HepG2 (cell line): ENCODE measurements around the gene UTP4. TPM values are rescaled to one million over a fixed set of nuclear protein-coding genes. Genes with fewer than 3 reads are reported as not detected.

Experiments used
- ATAC-seq: fragments of 200-7000 bp; cut with Tn5 transposase; 3 replicates; pipeline ENCODE4 v1.9.1; 2020; ENCODE audit warnings: mild to moderate bottlenecking, moderate library complexity
- BruUV-seq: library from RNA; stranded (reverse); fragments of 400-500 nt; replicated peaks from 2 replicates; lab custom pipeline; 2021; lab: Mats Ljungman, UMichigan
- CTCF ChIA-PET: fragments of 300-600 bp; formaldehyde crosslinking; extraction: SDS; loops from one replicate; lab custom pipeline; 2021; ENCODE audit warnings: low total read pairs, inconsistent platforms, low intra/inter-chr PET ratio; lab: Yijun Ruan, JAX
- POLR2A ChIA-PET: fragments of 350-600 bp; sonication (Branson Sonifier 250); formaldehyde crosslinking; loops from one replicate; lab custom pipeline; 2020; ENCODE audit warnings: antibody characterized with exemption, inconsistent platforms; lab: Yijun Ruan, JAX
- DNase-seq: peaks from one replicate; pipeline ENCODE4 v3.0.0-alpha.2; 2015; ENCODE audit warnings: low spot score
- FAIRE-seq: peaks from 3 replicates; lab custom pipeline; 2011; peaks lifted over from hg19 to GRCh38; lab: Jason Lieb, UNC
- H2AFZ ChIP-seq: one replicate; pipeline ENCODE4 v1.6.1; 2011; ENCODE audit warnings: low read length, inconsistent platforms
- H3K27ac ChIP-seq: fragments of 300-600 bp; 3 replicates; pipeline ENCODE4 v1.8.0; 2011; ENCODE audit warnings: mixed run types, mild to moderate bottlenecking, mixed read lengths, low read length, inconsistent platforms; ENCODE audit not compliant: insufficient read depth; ENCODE audit errors: extremely low read length
- H3K27me3 ChIP-seq, 2 experiments: fragments of 200-600 bp in 1 of 2; 2 replicates in 1 of 2; 3 replicates in 1 of 2; pipeline versions ENCODE4 v1.6.0 to v1.8.0; 2011; ENCODE audit warnings: low read length in 2 of 2, mild to moderate bottlenecking in 2 of 2, moderate library complexity in 2 of 2, inconsistent platforms in 1 of 2; ENCODE audit not compliant: insufficient read depth in 2 of 2, control insufficient read depth in 1 of 2
- H3K36me3 ChIP-seq, 2 experiments: fragments of 200-600 bp in 1 of 2; replicated peaks in 1 of 2; 2 replicates in 1 of 2; 3 replicates in 1 of 2; pipeline versions ENCODE4 v1.5.1 to v1.8.0; 2011; ENCODE audit warnings: low read length in 2 of 2, inconsistent platforms in 1 of 2; ENCODE audit not compliant: insufficient read depth in 2 of 2, control insufficient read depth in 1 of 2
- H3K4me1 ChIP-seq: 2 replicates; pipeline ENCODE4 v1.5.1; 2012; ENCODE audit warnings: low read length, inconsistent platforms; ENCODE audit not compliant: insufficient read depth
- H3K4me2 ChIP-seq: 2 replicates; pipeline ENCODE4 v1.6.0; 2011; ENCODE audit warnings: low read depth, low read length, inconsistent platforms
- H3K4me3 ChIP-seq, 3 experiments: fragments of 200-600 bp in 1 of 3; sonication (generic), shearing (Covaris generic) in 1 of 3; replicated peaks in 1 of 3; 2 replicates each; pipeline ENCODE4 v1.5.1; 2011 to 2016; ENCODE audit warnings: low read length in 3 of 3, inconsistent platforms in 2 of 3, low read depth in 2 of 3, mild to moderate bottlenecking in 2 of 3, control low read depth in 1 of 3, mixed read lengths in 1 of 3; ENCODE audit not compliant: insufficient read depth in 1 of 3
- H3K79me2 ChIP-seq: one replicate; pipeline ENCODE4 v1.6.1; 2011; ENCODE audit warnings: low read length, inconsistent platforms; ENCODE audit not compliant: insufficient read depth
- H3K9ac ChIP-seq: 2 replicates; pipeline ENCODE4 v1.6.0; 2011; ENCODE audit warnings: mild to moderate bottlenecking, low read depth, low read length, inconsistent platforms; ENCODE audit not compliant: insufficient read depth
- H3K9me3 ChIP-seq: 2 replicates; pipeline ENCODE4 v1.5.1; 2012; ENCODE audit warnings: mild to moderate bottlenecking, low read length
- H4K20me1 ChIP-seq: 2 replicates; pipeline ENCODE4 v1.6.0; 2011; ENCODE audit warnings: inconsistent platforms, mild to moderate bottlenecking, low read length, moderate library complexity; ENCODE audit not compliant: insufficient read depth
- DNMT3B ChIP-seq: conservative IDR thresholded peaks from 2 replicates; pipeline ENCODE4 v1.6.1; 2016; ENCODE audit warnings: missing biosample characterization, control low read depth
- KLF6 ChIP-seq: IDR thresholded peaks from 2 replicates; pipeline ENCODE4 v1.8.0; 2016; ENCODE audit warnings: missing biosample characterization, missing genetic modification reagents
- MLLT10 ChIP-seq: sonication (generic); formaldehyde crosslinking; IDR thresholded peaks from 2 replicates; pipeline ENCODE4 v1.4.0; 2020; ENCODE audit warnings: missing genetic modification reagents
- ONECUT2 ChIP-seq: sonication (generic); formaldehyde crosslinking; IDR thresholded peaks from 2 replicates; pipeline ENCODE4 v1.4.0; 2020; ENCODE audit warnings: missing genetic modification reagents
- SMAD9 ChIP-seq: sonication (generic); formaldehyde crosslinking; IDR thresholded peaks from 2 replicates; pipeline ENCODE4 v1.5.1; 2020; ENCODE audit warnings: mild to moderate bottlenecking, missing genetic modification reagents
- SRF ChIP-seq: IDR thresholded peaks from 2 replicates; pipeline ENCODE4 v1.6.1; 2011; ENCODE audit warnings: mild to moderate bottlenecking, low read depth, low read length, moderate library complexity
- ZNF121 ChIP-seq: sonication (generic); formaldehyde crosslinking; IDR thresholded peaks from 2 replicates; pipeline ENCODE4 v1.5.0; 2020; ENCODE audit warnings: mild to moderate bottlenecking, missing genetic modification reagents
- ZNF251 ChIP-seq: sonication (generic); formaldehyde crosslinking; IDR thresholded peaks from 2 replicates; pipeline ENCODE4 v1.9.0; 2021; ENCODE audit warnings: mild to moderate bottlenecking, missing genetic modification reagents
- ZNF652 ChIP-seq: IDR thresholded peaks from 2 replicates; pipeline ENCODE4 v1.6.1; 2016; ENCODE audit warnings: low read depth, borderline replicate concordance
- ZNF720 ChIP-seq: sonication (generic); formaldehyde crosslinking; IDR thresholded peaks from 2 replicates; pipeline ENCODE4 v1.4.0; 2020; ENCODE audit warnings: missing genetic modification reagents
- WGBS: methylation state at CpG from one replicate; pipeline ENCODE4 v1.1.6; 2017; ENCODE audit warnings: low lambda C conversion rate; 5-methylcytosine and 5-hydroxymethylcytosine counted together
- in situ Hi-C: cut with HindIII; loops from 2 replicates; pipeline ENCODE4 v1.10.0; 2017; ENCODE audit warnings: low pct_unique_long_range_greater_than_20kb; ENCODE audit not compliant: extremely low pct_ligation_motif_present
- intact Hi-C: fragments of 100-400 bp; cut with micrococcal nuclease; formaldehyde crosslinking; loops from one replicate; pipeline ENCODE4 v1.10.0; 2022; ENCODE audit not compliant: unreplicated experiment
- polyA plus RNA-seq, 8 experiments: library from polyadenylated mRNA; depleted of rRNA in 3 of 8; stranded (reverse) in 7 of 8; unstranded in 1 of 8; fragments of >200 nt; fragmentation: Illumina TruSeq in 4 of 8; extraction: Trizol in 4 of 8; gene quantifications; 2 replicates each; pipeline versions ENCODE4 v1.2.1 to v1.2.3, GENCODE V29; 2011 to 2016; ENCODE audit warnings: low read depth in 4 of 8, missing spikeins in 1 of 8, mixed read lengths in 1 of 8; ENCODE audit not compliant: insufficient read depth in 1 of 8
- total RNA-seq, 5 experiments: library from RNA; depleted of rRNA; stranded (reverse); fragments of >200 nt; fragmentation: Illumina TruSeq; extraction: Trizol; gene quantifications; 2 replicates each; pipeline ENCODE4 v1.2.3, GENCODE V29; 2016; ENCODE audit warnings: low read depth in 1 of 5
- TF ChIP-seq, protein P1 (sequence below): sonication (generic); formaldehyde crosslinking; IDR thresholded peaks from 2 replicates; pipeline ENCODE4 v1.4.0; 2020; ENCODE audit warnings: missing genetic modification reagents

The UTP4 gene
- total and polyA plus RNA-seq, 2 of the 13 experiments (the other 11 are each of a cell fraction or from before 2014, with no cell fraction given) = 30.0 to 85.8 TPM

DNA sequence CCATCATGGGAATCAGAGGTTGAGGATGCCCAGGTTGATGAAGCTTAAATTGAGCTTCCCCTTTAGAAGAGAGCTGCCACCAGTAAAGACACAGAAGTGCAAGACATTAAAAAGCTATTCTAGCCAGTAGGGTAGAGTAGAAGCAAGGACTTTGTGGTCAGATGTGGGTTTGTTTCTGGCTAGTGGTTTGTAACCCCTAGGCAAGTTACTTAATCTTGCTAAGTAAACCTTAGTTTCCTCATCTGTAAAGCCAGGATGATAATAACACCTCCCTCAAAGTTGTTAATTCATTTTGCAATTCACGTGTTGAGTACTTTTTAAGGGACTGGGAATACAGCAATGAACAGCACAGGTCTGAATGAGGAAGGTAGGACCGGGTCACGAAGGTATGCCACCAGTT is 58.1 kb downstream of the UTP4 start (continued):
- no peak for TF ChIP-seq SMAD9 (CRISPR knock-in tag)

DNA sequence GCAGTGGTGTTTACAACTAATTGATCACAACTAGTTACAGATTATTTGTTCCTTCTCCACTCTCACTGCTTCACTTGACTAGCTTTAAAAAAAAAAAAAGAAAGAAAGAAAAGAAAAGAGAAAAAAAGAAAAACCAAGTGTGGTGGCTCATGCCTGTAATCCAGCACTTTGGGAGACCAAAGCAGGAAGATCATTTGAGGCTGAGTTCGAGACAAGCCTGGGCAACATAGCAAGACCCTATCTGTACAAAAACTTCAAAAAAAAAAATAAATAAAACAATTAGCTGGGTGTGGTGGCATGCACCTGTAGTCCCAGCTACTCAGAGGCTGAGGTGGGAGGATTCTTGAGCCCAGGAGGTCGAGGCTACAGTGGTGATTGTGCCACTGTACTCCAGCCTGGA is 58.7 kb downstream of the UTP4 start:
- intact Hi-C loops (no loop called here), in situ Hi-C loops (no loop called here)
- Histone ChIP-seq H3K27me3 (no peaks in the 10 kb centered on the region; a peak in 1 of 5 replicates), H3K9me3 (no peaks in the 10 kb centered on the region), H3K27ac (peak overlapping the region; percentile 39), H2AFZ (no peak overlapping the region), H4K20me1 (peaks cover 16% of the 10 kb centered on the region; the same call in 1 of the 2 replicates), H3K4me3 (no peak overlapping the region), H3K36me3 (no peaks in the 10 kb centered on the region; a peak in 1 of 5 replicates), H3K9ac (no peak overlapping the region), H3K4me1 (peaks cover 50% of the 10 kb centered on the region), H3K79me2 (peaks cover 78% of the 10 kb centered on the region), H3K4me2 (no peak overlapping the region)
- ATAC-seq (no peak), FAIRE-seq (no peak), DNase-seq (no peak)
- 86% methylated on average over 2 of the region's 2 CpGs for WGBS
- no peak for TF ChIP-seq ZNF251 (CRISPR knock-in tag)
- no peak for TF ChIP-seq ZNF720 (CRISPR knock-in tag)
- TF ChIP-seq ZNF121 (CRISPR knock-in tag) = peak; percentile 92
- CTCF ChIA-PET = no interaction called here
- no TSS peak for BruUV-seq
- POLR2A ChIA-PET = no interaction called here

DNA sequence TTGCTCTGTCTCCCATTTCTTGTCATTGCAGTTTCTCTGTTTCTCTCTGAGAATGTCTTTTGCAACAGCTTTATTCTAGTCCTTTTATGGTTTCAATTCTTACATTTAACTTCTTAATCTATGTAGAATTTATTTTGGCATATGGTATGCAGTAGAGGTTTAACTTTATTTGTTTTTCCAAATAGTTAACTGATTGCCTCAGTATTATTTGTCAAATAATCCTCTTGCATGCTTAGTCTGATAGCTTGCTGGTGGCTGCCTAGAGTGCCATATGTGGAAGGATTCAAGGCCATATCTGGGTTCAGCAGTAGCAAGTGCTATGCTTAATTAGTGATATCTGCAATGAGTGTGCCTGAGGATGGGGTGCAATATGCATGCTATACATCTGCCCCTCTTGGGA is 61.4 kb downstream of the UTP4 start:
- intact Hi-C loops = no loop called here
- TF ChIP-seq SRF = peak; percentile 58; the same call in 1 of the 2 replicates
- no peak for TF ChIP-seq DNMT3B
- TF ChIP-seq ONECUT2 (CRISPR knock-in tag) = no peak
- TF ChIP-seq KLF6 = no peak
- TF ChIP-seq ZNF652 (CRISPR knock-in tag) = peak; percentile 18; the same call in 1 of the 2 replicates
- TF ChIP-seq, protein P1, sequence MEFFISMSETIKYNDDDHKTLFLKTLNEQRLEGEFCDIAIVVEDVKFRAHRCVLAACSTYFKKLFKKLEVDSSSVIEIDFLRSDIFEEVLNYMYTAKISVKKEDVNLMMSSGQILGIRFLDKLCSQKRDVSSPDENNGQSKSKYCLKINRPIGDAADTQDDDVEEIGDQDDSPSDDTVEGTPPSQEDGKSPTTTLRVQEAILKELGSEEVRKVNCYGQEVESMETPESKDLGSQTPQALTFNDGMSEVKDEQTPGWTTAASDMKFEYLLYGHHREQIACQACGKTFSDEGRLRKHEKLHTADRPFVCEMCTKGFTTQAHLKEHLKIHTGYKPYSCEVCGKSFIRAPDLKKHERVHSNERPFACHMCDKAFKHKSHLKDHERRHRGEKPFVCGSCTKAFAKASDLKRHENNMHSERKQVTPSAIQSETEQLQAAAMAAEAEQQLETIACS (CRISPR knock-in tag) = no peak
- TF ChIP-seq MLLT10 (CRISPR knock-in tag) = no peak

More for the DNA sequence above, 61.4 kb downstream of the UTP4 start:
- no peak overlapping the region for H3K4me3 ChIP-seq
- no peaks in the 10 kb centered on the region; a peak in 1 of 5 replicates for H3K36me3 ChIP-seq
- CTCF ChIA-PET = no interaction called here
- H2AFZ ChIP-seq = no peak overlapping the region
- DNase-seq = peak; percentile 61
- peak overlapping the region; percentile 34 for H3K27ac ChIP-seq
- no TSS peak for BruUV-seq
- POLR2A ChIA-PET = interaction anchor here (1.0 kb wide), 1 partner anchor 44 kb away, joined by 3 read pairs; no protein-coding TSS in a partner anchor
- peaks cover 86% of the 10 kb centered on the region for H3K79me2 ChIP-seq
- in situ Hi-C loops = no loop called here
- H3K4me2 ChIP-seq = peak overlapping the region; percentile 12
- H3K27me3 ChIP-seq = no peaks in the 10 kb centered on the region
- peaks cover 38% of the 10 kb centered on the region for H3K4me1 ChIP-seq
- H3K9me3 ChIP-seq = no peaks in the 10 kb centered on the region
- H3K9ac ChIP-seq = no peak overlapping the region
- peak; percentile 86 for ATAC-seq
- H4K20me1 ChIP-seq = peaks cover 9% of the 10 kb centered on the region; the same call in 1 of the 2 replicates
- no peak for FAIRE-seq
